ENCODE data around the gene OR7C1.
"Not testable (repeated sequence)": the region's sequence is repeated elsewhere in the genome, so short reads cannot be mapped to it uniquely, and the experiment has no call there.

The OR7C1 gene

GRCh38 chr19:14765403-14765802, 69.6 kb downstream of the OR7C1 start:
- not testable (repeated sequence) for DNase-seq

GRCh38 chr19:14764401-14764800, 70.6 kb downstream of the OR7C1 start:
- DNase-seq, result no peak

GRCh38 chr19:14763497-14764145, 71.4 kb downstream of the OR7C1 start:
- DNase-seq, result no peak

- no peak for DNase-seq
These were observed 72.9 kb downstream of the OR7C1 start for GRCh38 chr19:14762111-14762510.

- no peak for DNase-seq
These were observed 73.4 kb downstream of the OR7C1 start for GRCh38 chr19:14761607-14762006.

- DNase-seq, result no peak
These were observed 76.2 kb downstream of the OR7C1 start for GRCh38 chr19:14758816-14759215.

GRCh38 chr19:14748601-14749000, 86.4 kb downstream of the OR7C1 start:
- no peak for DNase-seq

All from activated CD4-positive, alpha-beta T cell treated with anti-CD3 and anti-CD28 coated beads, Interleukin-10, Interleukin-2, amounts not matched to agents 100 ng/mL and 50 ng/mL, durations not matched to agents 16 hours and 8 hours (primary cell).